ENCODE measurements around the gene CADM4.

The CADM4 gene

GRCh38 chr19:43658001-43658400, 18.4 kb upstream of the CADM4 start:
- no peak overlapping the region for H2BK5ac ChIP-seq (ENCODE audit: low read depth, low read length, poor library complexity, severe bottlenecking)
- DNase-seq, result no peak
- no peaks in the 10 kb centered on the region for H3K27me3 ChIP-seq (ENCODE audit: control insufficient read depth in 1 of 2, insufficient read depth in 1 of 2, low read length in 2 of 2)
- no peak overlapping the region for H2AK5ac ChIP-seq (ENCODE audit: low read length, severe bottlenecking)
- no peak overlapping the region for H4K8ac ChIP-seq (ENCODE audit: low read length)
- 89% methylated on average over 2 of the region's 2 CpGs for WGBS
- no peaks in the 10 kb centered on the region for H3K4me1 ChIP-seq (ENCODE audit: control insufficient read depth, insufficient read depth, low read depth, low read length)
- no peak overlapping the region for H3K4ac ChIP-seq (ENCODE audit: low read depth in 1 of 2, low read length in 2 of 2)
- no peak overlapping the region for H3K23ac ChIP-seq (ENCODE audit: low read length in 2 of 2)
- peaks cover 4% of the 10 kb centered on the region for H3K9me3 ChIP-seq (ENCODE audit: control insufficient read depth, low read length)
- no peak overlapping the region for H2AFZ ChIP-seq (ENCODE audit: low read depth, low read length)
- H3K79me1 ChIP-seq (replicated peaks; ENCODE audit: low read length, poor library complexity, severe bottlenecking), result peaks cover 37% of the 10 kb centered on the region
- H3K14ac ChIP-seq (ENCODE audit: low read length in 2 of 2), result no peak overlapping the region
- H2BK15ac ChIP-seq (ENCODE audit: low read depth, poor library complexity, severe bottlenecking), result no peak overlapping the region
- H3K4me2 ChIP-seq (ENCODE audit: low read length, poor library complexity, severe bottlenecking), result no peak overlapping the region
- no peak overlapping the region for H3K27ac ChIP-seq (ENCODE audit: low read length, poor library complexity, severe bottlenecking)
- H2BK12ac ChIP-seq (ENCODE audit: low read length in 2 of 2), result no peak overlapping the region
- H3K18ac ChIP-seq (ENCODE audit: low read depth in 1 of 2, low read length in 2 of 2), result no peak overlapping the region
- H4K91ac ChIP-seq (ENCODE audit: low read length), result no peak overlapping the region
- no peak overlapping the region for H2BK120ac ChIP-seq (ENCODE audit: low read depth, low read length)
- H3K36me3 ChIP-seq (ENCODE audit: control insufficient read depth in 1 of 2, insufficient read depth in 2 of 2, low read depth in 1 of 2, low read length in 2 of 2), result peaks cover 77 to 93% of the 10 kb centered on the region in 2 experiments
- no peak overlapping the region for H3K9ac ChIP-seq (ENCODE audit: low read length)
- H3K4me3 ChIP-seq (ENCODE audit: insufficient read depth in 1 of 2, low read depth in 1 of 2, low read length in 2 of 2), result no peak overlapping the region

GRCh38 chr19:43656436-43656835, 16.8 kb upstream of the CADM4 start:
- Histone ChIP-seq H3K36me3 (ENCODE audit: control insufficient read depth in 1 of 2, insufficient read depth in 2 of 2, low read depth in 1 of 2, low read length in 2 of 2) (peaks cover 79 to 95% of the 10 kb centered on the region in 2 experiments), H4K8ac (ENCODE audit: low read length) (no peak overlapping the region), H3K27me3 (ENCODE audit: control insufficient read depth in 1 of 2, insufficient read depth in 1 of 2, low read length in 2 of 2) (no peaks in the 10 kb centered on the region), H3K9ac (ENCODE audit: low read length) (no peak overlapping the region), H3K23ac (ENCODE audit: low read length in 2 of 2) (no peak overlapping the region), H2BK15ac (ENCODE audit: low read depth, poor library complexity, severe bottlenecking) (no peak overlapping the region), H3K27ac (ENCODE audit: low read length, poor library complexity, severe bottlenecking) (no peak overlapping the region), H2AFZ (ENCODE audit: low read depth, low read length) (no peak overlapping the region), H3K4me1 (ENCODE audit: control insufficient read depth, insufficient read depth, low read depth, low read length) (peaks cover 2% of the 10 kb centered on the region), H3K14ac (ENCODE audit: low read length in 2 of 2) (no peak overlapping the region), H3K4me3 (ENCODE audit: insufficient read depth in 1 of 2, low read depth in 1 of 2, low read length in 2 of 2) (no peak overlapping the region), H2BK12ac (ENCODE audit: low read length in 2 of 2) (no peak overlapping the region), H2AK5ac (ENCODE audit: low read length, severe bottlenecking) (no peak overlapping the region), H2BK5ac (ENCODE audit: low read depth, low read length, poor library complexity, severe bottlenecking) (no peak overlapping the region), H2BK120ac (ENCODE audit: low read depth, low read length) (no peak overlapping the region), H3K9me3 (ENCODE audit: control insufficient read depth, low read length) (peaks cover 4% of the 10 kb centered on the region), H3K4me2 (ENCODE audit: low read length, poor library complexity, severe bottlenecking) (no peak overlapping the region), H3K4ac (ENCODE audit: low read depth in 1 of 2, low read length in 2 of 2) (no peak overlapping the region), H3K79me1 (replicated peaks; ENCODE audit: low read length, poor library complexity, severe bottlenecking) (peaks cover 38% of the 10 kb centered on the region), H3K18ac (ENCODE audit: low read depth in 1 of 2, low read length in 2 of 2) (no peak overlapping the region), H4K91ac (ENCODE audit: low read length) (no peak overlapping the region)
- DNase-seq, result no peak
- 77% methylated on average over 6 of the region's 6 CpGs for WGBS

GRCh38 chr19:43652546-43652874, 12.9 kb upstream of the CADM4 start:
- no peak overlapping the region for H3K4me2 ChIP-seq (ENCODE audit: low read length, poor library complexity, severe bottlenecking)
- H3K23ac ChIP-seq (ENCODE audit: low read length in 2 of 2), result no peak overlapping the region
- no peak overlapping the region for H4K8ac ChIP-seq (ENCODE audit: low read length)
- DNase-seq, result no peak
- H3K36me3 ChIP-seq (ENCODE audit: control insufficient read depth in 1 of 2, insufficient read depth in 2 of 2, low read depth in 1 of 2, low read length in 2 of 2), result peaks cover 74 to 91% of the 10 kb centered on the region in 2 experiments
- WGBS, result 98% methylated on average over 4 of the region's 5 CpGs
- no peak overlapping the region for H3K4ac ChIP-seq (ENCODE audit: low read depth in 1 of 2, low read length in 2 of 2)
- H3K4me3 ChIP-seq (ENCODE audit: insufficient read depth in 1 of 2, low read depth in 1 of 2, low read length in 2 of 2), result no peak overlapping the region
- H2BK120ac ChIP-seq (ENCODE audit: low read depth, low read length), result no peak overlapping the region
- H3K79me1 ChIP-seq (replicated peaks; ENCODE audit: low read length, poor library complexity, severe bottlenecking), result peaks cover 30% of the 10 kb centered on the region
- H2BK5ac ChIP-seq (ENCODE audit: low read depth, low read length, poor library complexity, severe bottlenecking), result no peak overlapping the region
- no peaks in the 10 kb centered on the region for H3K27me3 ChIP-seq (ENCODE audit: control insufficient read depth in 1 of 2, insufficient read depth in 1 of 2, low read length in 2 of 2)
- H3K4me1 ChIP-seq (ENCODE audit: control insufficient read depth, insufficient read depth, low read depth, low read length), result peaks cover 2% of the 10 kb centered on the region
- H2BK15ac ChIP-seq (ENCODE audit: low read depth, poor library complexity, severe bottlenecking), result no peak overlapping the region
- H3K9me3 ChIP-seq (ENCODE audit: control insufficient read depth, low read length), result no peaks in the 10 kb centered on the region
- H4K91ac ChIP-seq (ENCODE audit: low read length), result no peak overlapping the region
- H3K9ac ChIP-seq (ENCODE audit: low read length), result peak overlapping the region; percentile 0
- no peak overlapping the region for H2AFZ ChIP-seq (ENCODE audit: low read depth, low read length)
- no peak overlapping the region for H2AK5ac ChIP-seq (ENCODE audit: low read length, severe bottlenecking)
- H2BK12ac ChIP-seq (ENCODE audit: low read length in 2 of 2), result no peak overlapping the region
- H3K14ac ChIP-seq (ENCODE audit: low read length in 2 of 2), result no peak overlapping the region
- H3K18ac ChIP-seq (ENCODE audit: low read depth in 1 of 2, low read length in 2 of 2), result no peak overlapping the region
- no peak overlapping the region for H3K27ac ChIP-seq (ENCODE audit: low read length, poor library complexity, severe bottlenecking)

GRCh38 chr19:43651758-43652545, 12.3 kb upstream of the CADM4 start:
- Histone ChIP-seq H3K4me2 (ENCODE audit: low read length, poor library complexity, severe bottlenecking) (no peak overlapping the region), H2BK15ac (ENCODE audit: low read depth, poor library complexity, severe bottlenecking) (no peak overlapping the region), H3K27me3 (ENCODE audit: control insufficient read depth in 1 of 2, insufficient read depth in 1 of 2, low read length in 2 of 2) (no peaks in the 10 kb centered on the region), H3K4me3 (ENCODE audit: insufficient read depth in 1 of 2, low read depth in 1 of 2, low read length in 2 of 2) (no peak overlapping the region), H3K79me1 (replicated peaks; ENCODE audit: low read length, poor library complexity, severe bottlenecking) (peaks cover 25% of the 10 kb centered on the region), H3K18ac (ENCODE audit: low read depth in 1 of 2, low read length in 2 of 2) (peak overlapping the region in 1 of 2 experiments; percentile 60), H3K14ac (ENCODE audit: low read length in 2 of 2) (no peak overlapping the region), H3K27ac (ENCODE audit: low read length, poor library complexity, severe bottlenecking) (peak overlapping the region; percentile 34), H3K9ac (ENCODE audit: low read length) (peak overlapping the region; percentile 0), H3K4me1 (ENCODE audit: control insufficient read depth, insufficient read depth, low read depth, low read length) (peaks cover 2% of the 10 kb centered on the region), H3K36me3 (ENCODE audit: control insufficient read depth in 1 of 2, insufficient read depth in 2 of 2, low read depth in 1 of 2, low read length in 2 of 2) (peaks cover 75 to 91% of the 10 kb centered on the region in 2 experiments), H3K4ac (ENCODE audit: low read depth in 1 of 2, low read length in 2 of 2) (no peak overlapping the region), H2BK12ac (ENCODE audit: low read length in 2 of 2) (peak overlapping the region in 1 of 2 experiments; percentile 57), H2AFZ (ENCODE audit: low read depth, low read length) (no peak overlapping the region), H2BK5ac (ENCODE audit: low read depth, low read length, poor library complexity, severe bottlenecking) (no peak overlapping the region), H3K23ac (ENCODE audit: low read length in 2 of 2) (no peak overlapping the region), H2BK120ac (ENCODE audit: low read depth, low read length) (no peak overlapping the region), H2AK5ac (ENCODE audit: low read length, severe bottlenecking) (no peak overlapping the region), H3K9me3 (ENCODE audit: control insufficient read depth, low read length) (no peaks in the 10 kb centered on the region), H4K8ac (ENCODE audit: low read length) (peak overlapping the region; percentile 87), H4K91ac (ENCODE audit: low read length) (no peak overlapping the region)
- 80% methylated on average over 13 of the region's 14 CpGs for WGBS
- DNase-seq, result peak; percentile 77

All from mesenchymal stem cell (in vitro differentiated cells and primary cell).